Nephron progenitor cell (in vitro differentiated cells): Measurements from ENCODE around the gene PBX4.

Experiments used
- DNase-seq: peaks from one replicate; pipeline ENCODE4 v3.0.0; 2021
- H3K27ac Mint-ChIP-seq: 2 replicates; pipeline ENCODE4 v1.8.0; 2021; ENCODE audit warnings: mild to moderate bottlenecking, moderate library complexity, mixed read lengths
- H3K27me3 Mint-ChIP-seq: 2 replicates; pipeline ENCODE4 v1.8.0; 2021; ENCODE audit warnings: mild to moderate bottlenecking, low read depth, mixed read lengths; ENCODE audit not compliant: poor library complexity
- H3K36me3 Mint-ChIP-seq: 2 replicates; pipeline ENCODE4 v1.8.0; 2021; ENCODE audit warnings: low read depth, mixed read lengths
- H3K4me1 Mint-ChIP-seq: 2 replicates; pipeline ENCODE4 v1.8.0; 2021; ENCODE audit warnings: mixed read lengths
- H3K4me3 Mint-ChIP-seq: 2 replicates; pipeline ENCODE4 v1.8.0; 2021; ENCODE audit warnings: mild to moderate bottlenecking, moderate library complexity, mixed read lengths
- H3K9me3 Mint-ChIP-seq: 2 replicates; pipeline ENCODE4 v1.8.0; 2021; ENCODE audit warnings: mild to moderate bottlenecking, moderate library complexity, mixed read lengths
- TF ChIP-seq, protein P1 (sequence below): fragments of 200-600 bp; sonication (generic); IDR thresholded peaks from 2 replicates; pipeline ENCODE4 v1.5.0; 2021; ENCODE audit warnings: antibody characterized with exemption

The PBX4 gene

DNA sequence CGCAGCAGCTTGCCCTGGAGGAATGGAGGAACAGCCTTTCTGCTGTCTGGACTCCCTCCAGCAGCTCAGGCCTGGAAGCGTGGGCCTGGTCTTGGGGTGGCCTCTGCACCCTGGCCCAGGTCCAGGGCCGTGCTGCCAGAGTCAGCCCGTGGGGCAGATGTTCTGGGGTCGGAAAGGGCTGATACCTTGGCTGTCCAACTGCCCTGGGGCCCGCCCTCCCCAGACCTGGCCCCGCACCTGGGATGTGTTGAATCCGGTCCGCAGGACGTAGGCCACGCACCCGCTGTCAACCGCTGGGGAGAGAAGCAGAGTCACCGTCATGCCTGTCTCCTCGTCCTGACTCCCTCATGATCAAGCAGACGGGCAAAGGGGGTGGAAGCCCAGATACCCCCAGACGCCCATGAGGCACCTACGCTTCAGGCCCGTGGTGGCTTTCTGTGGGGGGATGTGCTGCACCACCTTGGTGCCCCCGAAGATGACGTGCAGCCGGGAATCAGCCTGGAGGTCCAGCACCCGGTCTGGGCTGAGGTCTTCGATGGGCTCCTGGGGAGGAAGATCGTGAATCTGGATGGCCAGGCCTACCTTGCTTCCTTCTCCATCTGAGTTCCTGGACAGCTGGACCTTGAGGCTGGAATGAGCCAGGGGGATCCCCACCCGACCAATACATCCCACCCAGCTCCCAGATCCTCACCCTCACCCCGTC is 37.3 kb upstream of the PBX4 start:
- H3K9me3 Mint-ChIP-seq: no peaks in the 10 kb centered on the region
- TF ChIP-seq, protein P1, sequence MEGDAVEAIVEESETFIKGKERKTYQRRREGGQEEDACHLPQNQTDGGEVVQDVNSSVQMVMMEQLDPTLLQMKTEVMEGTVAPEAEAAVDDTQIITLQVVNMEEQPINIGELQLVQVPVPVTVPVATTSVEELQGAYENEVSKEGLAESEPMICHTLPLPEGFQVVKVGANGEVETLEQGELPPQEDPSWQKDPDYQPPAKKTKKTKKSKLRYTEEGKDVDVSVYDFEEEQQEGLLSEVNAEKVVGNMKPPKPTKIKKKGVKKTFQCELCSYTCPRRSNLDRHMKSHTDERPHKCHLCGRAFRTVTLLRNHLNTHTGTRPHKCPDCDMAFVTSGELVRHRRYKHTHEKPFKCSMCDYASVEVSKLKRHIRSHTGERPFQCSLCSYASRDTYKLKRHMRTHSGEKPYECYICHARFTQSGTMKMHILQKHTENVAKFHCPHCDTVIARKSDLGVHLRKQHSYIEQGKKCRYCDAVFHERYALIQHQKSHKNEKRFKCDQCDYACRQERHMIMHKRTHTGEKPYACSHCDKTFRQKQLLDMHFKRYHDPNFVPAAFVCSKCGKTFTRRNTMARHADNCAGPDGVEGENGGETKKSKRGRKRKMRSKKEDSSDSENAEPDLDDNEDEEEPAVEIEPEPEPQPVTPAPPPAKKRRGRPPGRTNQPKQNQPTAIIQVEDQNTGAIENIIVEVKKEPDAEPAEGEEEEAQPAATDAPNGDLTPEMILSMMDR: no peak
- no peaks in the 10 kb centered on the region for H3K4me1 Mint-ChIP-seq
- DNase-seq: no peak
- no peak overlapping the region for H3K27ac Mint-ChIP-seq
- no peaks in the 10 kb centered on the region for H3K27me3 Mint-ChIP-seq
- H3K36me3 Mint-ChIP-seq: peaks cover 31% of the 10 kb centered on the region
- H3K4me3 Mint-ChIP-seq: no peak overlapping the region

DNA sequence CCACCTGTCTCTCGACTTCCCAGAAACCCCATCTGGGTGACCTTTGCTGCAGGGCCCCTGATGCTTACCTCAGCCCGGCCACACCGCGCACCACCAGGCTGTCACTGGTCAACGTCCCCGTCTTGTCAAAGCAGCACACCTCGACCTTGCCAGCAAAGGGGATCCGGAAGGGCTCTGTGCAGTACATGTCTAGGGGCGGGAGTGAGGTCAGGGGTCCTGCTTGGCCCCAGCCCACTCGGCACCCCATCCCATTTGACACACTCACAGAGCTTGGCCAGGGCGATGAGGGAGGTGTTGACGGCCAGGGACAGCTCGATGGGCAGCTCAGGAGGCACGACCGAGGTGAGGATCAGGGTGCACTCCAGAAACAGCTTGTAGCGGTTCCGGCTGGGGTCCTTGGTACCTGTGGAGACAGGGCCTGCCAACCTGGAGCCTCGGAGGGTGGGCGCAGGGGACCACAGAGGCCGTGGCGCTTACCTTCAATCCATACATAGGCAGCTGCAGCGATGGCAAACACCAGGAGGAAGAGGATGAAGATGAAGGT is 36.6 kb upstream of the PBX4 start:
- H3K4me3 Mint-ChIP-seq: no peak overlapping the region

DNA sequence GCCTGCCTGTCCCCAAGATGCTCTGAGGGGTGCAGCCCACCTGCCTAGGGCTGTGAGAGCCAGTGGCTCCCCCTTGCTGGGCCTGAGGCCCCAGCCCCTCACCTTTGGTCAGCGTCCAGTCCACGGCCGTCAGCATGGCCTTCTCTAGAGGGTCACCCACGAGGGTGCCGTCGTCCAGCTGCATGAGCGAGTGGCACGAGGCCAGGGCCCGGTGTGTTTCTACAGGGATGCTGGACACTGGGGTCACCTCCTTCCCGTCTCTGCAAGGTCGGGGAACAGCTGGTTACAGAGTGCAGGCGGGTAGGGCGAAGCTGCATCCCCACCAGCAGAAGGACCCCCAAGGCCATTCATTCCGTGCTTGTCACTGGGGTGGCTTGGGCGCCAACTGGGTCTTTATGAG is 36.0 kb upstream of the PBX4 start:
- Mint-ChIP-seq H3K27me3 (no peaks in the 10 kb centered on the region), H3K4me1 (no peaks in the 10 kb centered on the region), H3K27ac (no peak overlapping the region), H3K9me3 (no peaks in the 10 kb centered on the region), H3K36me3 (peaks cover 39% of the 10 kb centered on the region), H3K4me3 (no peak overlapping the region)
- DNase-seq: no peak
- TF ChIP-seq, protein P1: no peak

More for the DNA sequence above, 36.6 kb upstream of the PBX4 start:
- no peaks in the 10 kb centered on the region for H3K27me3 Mint-ChIP-seq
- no peaks in the 10 kb centered on the region for H3K9me3 Mint-ChIP-seq
- peaks cover 38% of the 10 kb centered on the region for H3K36me3 Mint-ChIP-seq
- TF ChIP-seq, protein P1: no peak
- no peak for DNase-seq
- no peak overlapping the region for H3K27ac Mint-ChIP-seq
- H3K4me1 Mint-ChIP-seq: no peaks in the 10 kb centered on the region

DNA sequence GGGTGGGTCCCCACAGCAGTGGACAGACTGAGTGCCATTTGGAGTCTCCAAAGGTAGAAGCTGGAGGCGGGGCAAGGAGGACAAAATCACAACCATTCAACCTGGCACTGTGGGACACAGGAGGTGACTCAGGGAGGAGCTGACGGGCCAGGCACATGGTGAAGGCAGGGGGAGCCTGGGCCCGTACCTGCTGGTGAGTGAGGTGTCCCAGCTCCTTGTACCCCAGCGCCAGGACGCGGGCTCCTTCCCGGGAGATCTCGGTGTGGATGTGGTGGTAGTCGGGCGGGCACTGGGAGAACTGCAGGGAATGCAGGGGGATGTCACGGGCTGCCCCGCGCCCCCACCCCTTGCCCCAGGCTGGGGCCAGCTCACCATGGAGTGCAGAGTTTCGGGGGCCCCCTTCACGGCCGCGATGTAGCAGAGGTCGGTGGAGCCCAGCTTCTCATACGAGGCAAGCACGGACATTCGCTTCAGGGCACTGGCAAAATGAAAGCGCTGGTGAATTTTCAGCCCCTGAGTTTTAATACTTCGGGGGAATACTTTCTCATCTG is 35.2 kb upstream of the PBX4 start:
- Mint-ChIP-seq H3K36me3 (peaks cover 43% of the 10 kb centered on the region), H3K4me1 (no peaks in the 10 kb centered on the region), H3K4me3 (no peak overlapping the region), H3K9me3 (no peaks in the 10 kb centered on the region), H3K27me3 (no peaks in the 10 kb centered on the region), H3K27ac (no peak overlapping the region)
- DNase-seq: no peak
- TF ChIP-seq, protein P1: no peak

DNA sequence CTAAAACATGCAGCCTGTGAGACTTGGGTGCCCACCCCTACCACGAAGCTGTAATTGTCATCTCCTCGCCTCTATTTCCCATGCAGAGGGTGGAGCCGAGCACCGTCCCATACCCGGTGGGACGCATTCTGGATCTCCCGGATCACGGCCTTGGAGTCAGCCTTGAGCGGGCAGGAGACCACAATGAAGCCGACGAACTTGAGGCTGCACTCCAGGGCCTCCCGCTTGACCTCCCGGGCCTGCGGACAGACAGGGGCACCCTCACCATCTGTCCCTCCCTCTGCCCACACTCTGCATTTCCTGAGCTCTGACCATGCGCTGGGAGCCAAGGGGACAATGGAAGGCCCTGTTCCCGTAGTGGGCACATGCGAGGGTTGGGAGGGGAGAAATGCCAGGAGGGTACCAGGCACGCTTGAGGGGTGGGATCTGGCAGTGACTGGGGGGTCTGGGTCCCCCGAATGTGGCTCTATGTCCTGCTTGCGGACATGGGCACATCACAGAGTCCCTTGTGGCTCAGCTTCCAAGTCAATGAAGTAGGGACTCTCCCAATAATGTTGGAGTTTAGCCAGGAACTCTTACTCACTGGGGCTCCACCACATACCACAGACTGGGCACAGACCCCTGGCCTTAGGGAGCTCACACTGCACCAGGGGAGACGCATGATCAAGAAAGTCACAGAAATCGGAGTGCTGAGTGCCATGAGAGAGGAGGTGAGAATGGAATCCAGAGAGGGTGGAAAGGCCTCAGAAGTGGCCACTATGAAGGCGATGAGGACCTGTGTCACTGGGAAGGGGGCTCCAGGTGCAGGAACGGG is 34.2 kb upstream of the PBX4 start:
- Mint-ChIP-seq H3K4me1 (no peaks in the 10 kb centered on the region), H3K27me3 (no peaks in the 10 kb centered on the region), H3K36me3 (peaks cover 44% of the 10 kb centered on the region), H3K27ac (no peak overlapping the region), H3K4me3 (no peak overlapping the region), H3K9me3 (no peaks in the 10 kb centered on the region)
- TF ChIP-seq, protein P1: no peak
- DNase-seq: no peak
